Hematopoietic multipotent progenitor cell treated with erythropoietin and hydrocortisone succinate and interleukin-3 and kit ligand, for 6 days (in vitro differentiated cells): ENCODE results near the gene TOGARAM2.
"Not testable (repeated sequence)": the region's sequence is repeated elsewhere in the genome, so short reads cannot be mapped to it uniquely, and the experiment has no call there.

Source experiments
- DNase-seq: peaks from one replicate; pipeline ENCODE4 v3.0.0-alpha.2; 2015

Gene TOGARAM2

GRCh38 chr2:28977176-28977875, 3.8 kb upstream of the TOGARAM2 start:
- no peak for DNase-seq

- DNase-seq: not testable (repeated sequence)
Measured at GRCh38 chr2:28978001-28978400, 3.1 kb upstream of the TOGARAM2 start.

GRCh38 chr2:28978606-28979005, 2.5 kb upstream of the TOGARAM2 start:
- no peak for DNase-seq

- DNase-seq: no peak
Measured at GRCh38 chr2:28979041-28979440, 2.1 kb upstream of the TOGARAM2 start.

DNA sequence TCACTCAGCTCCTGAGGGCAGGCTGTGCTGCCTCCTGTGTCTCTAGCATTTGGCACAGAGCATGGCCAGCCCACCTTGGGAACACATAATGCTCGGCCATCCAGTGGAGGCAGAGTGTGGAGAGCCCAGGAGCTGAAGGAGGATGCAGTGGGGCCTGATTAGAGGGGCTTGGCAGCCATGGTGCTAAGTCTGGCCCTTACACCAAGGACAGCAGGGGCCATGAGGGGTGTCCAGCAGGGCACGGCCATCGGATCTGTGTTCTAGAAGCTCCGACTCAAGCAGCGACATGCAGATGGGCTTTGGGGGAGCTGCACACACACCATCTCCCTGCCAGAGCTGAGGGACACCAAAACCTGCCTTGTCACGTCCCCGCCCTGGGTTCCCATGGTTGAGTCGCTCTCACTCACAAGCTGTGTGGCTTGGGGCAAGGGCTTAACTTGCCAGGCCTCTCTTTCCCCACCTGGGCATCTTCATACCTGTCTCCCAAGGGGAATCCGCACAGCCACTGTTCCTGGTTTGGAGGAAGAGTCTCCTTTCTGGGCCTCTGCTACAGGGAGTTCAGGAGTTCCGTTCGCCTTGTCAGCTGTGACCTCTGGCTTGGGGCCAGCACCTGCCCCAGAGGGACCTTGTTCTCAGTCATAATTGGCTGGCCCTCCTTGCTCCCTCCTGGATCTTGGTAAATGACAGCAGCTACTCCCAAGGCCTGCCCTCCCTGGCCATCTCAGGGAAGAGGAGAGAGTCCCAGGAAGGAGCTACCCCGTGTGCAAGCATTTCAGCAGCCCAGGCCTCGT, 1.3 kb upstream of the TOGARAM2 start:
- no peak for DNase-seq

DNA sequence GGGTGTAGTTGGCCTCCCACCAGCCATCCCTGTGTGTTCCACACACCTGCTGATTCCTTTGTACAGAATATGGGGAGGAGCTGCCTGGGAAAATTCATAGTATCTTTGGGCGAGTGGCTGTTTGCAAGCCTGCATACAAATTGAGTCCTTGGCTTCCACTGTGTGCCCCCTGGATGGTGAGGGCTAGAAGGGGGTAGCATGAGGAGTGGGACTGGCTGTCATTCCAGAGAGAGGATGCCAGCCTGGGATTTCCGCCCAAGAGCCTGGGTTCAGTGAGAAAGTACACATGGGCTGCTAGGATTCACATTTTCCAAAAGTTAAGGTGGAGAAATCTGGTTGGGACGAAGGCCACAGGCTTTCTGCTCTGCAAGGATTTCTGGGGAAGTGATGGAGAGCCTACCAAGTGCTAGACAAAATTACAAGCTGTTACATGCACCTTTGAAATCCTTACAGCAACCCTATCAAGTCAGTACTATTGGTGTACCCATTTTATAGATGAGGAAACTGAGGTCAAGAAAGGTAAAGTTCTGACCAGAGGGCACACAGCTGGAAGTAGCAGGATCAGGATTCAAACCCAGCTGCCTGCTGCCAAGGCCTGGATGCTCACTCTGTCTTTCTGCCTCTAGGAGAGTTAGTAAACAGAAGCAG, 606 bp upstream of the TOGARAM2 start:
- DNase-seq: no peak

GRCh38 chr2:28981620-28982376, 700 bp downstream of the TOGARAM2 start:
- DNase-seq: no peak

DNA sequence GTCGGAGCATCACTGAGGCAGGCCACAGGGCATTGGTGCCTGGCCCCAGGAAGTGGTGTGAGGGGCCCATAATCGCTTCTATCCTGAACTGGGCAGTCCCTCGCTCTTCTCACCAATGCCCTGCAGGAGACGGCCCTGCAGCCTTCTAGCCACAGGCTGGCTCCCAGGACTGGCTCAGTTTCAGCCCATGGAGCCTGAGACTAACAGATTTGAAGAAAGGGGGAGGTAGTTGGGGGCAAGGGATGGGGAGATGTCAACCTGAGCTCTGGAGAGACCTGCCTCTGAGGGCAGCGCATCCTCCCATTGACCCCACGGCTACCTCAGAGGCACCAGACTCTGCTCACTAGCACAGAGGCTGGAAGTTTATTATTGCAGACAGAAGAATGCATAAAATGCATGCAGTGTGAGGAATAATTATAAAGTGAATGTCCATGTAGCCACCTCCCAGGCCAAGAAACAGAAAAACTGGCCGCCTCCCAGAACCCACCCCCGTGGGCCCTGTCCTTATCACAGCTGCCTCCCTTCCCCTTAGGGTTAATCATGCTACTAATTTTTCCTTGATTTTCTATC, 1.4 kb downstream of the TOGARAM2 start:
- no peak for DNase-seq

DNA sequence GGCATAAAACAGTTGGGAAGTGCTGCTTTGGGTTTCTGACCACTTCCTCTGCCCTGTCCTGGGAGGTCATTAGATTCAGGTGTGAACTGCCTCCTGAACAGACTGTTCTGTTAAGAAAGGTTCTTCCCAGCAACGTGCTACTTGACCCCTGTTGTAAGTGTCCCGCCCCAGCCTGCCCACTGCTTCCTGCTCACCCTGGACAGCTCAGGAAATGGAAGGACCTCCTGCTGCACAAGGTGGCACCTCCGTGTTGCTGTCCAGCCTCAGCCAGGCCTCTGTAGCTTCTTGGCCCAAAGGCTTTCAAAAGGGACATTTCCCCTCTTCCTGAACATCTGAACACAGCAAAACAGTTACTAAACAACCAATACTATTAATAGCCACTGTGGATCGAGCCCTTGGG, 5.3 kb downstream of the TOGARAM2 start:
- no peak for DNase-seq

GRCh38 chr2:28989973-28990372, 8.9 kb downstream of the TOGARAM2 start:
- no peak for DNase-seq

DNA sequence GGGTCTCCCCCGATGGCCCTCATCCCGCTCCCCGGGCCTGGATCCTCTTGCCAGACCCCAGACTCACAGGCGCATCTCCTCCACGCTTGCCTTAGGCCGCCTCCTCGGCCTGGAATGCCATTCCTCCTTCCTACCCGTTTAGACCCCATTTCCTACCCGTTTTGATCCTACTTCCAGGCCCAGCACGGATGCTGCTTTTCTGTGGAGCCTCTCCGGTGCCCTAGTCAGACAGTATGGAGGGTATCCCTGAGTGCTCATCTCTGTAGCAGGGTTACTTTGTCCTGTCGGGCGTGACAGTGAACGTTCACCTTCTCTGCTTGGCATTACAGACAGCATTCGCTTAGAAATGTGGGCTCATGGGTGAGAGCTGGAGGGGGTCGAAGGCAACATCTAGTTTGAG, 9.3 kb downstream of the TOGARAM2 start:
- no peak for DNase-seq

- no peak for DNase-seq
Measured at GRCh38 chr2:28991021-28991420, 9.9 kb downstream of the TOGARAM2 start.

DNA sequence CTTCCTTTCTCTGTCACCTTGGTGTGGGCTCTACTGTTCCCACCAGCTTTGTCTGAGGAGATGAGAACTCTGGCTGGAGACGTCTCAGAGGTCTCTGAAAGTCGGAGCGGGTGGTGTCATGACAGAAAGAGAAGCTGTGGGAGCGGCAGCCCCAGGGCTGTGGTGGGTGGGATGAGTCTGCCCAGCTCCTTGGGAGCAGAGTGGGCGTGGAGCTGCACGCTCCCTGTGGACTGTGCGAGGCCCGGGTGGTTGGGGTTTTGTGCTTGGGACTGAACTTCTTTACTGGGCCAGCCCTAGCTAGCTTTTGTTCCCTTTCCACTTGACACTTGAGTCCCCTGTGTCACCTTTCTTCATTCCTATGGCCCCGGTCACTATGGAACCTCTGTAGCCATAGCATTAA, 10.4 kb downstream of the TOGARAM2 start:
- no peak for DNase-seq

DNA sequence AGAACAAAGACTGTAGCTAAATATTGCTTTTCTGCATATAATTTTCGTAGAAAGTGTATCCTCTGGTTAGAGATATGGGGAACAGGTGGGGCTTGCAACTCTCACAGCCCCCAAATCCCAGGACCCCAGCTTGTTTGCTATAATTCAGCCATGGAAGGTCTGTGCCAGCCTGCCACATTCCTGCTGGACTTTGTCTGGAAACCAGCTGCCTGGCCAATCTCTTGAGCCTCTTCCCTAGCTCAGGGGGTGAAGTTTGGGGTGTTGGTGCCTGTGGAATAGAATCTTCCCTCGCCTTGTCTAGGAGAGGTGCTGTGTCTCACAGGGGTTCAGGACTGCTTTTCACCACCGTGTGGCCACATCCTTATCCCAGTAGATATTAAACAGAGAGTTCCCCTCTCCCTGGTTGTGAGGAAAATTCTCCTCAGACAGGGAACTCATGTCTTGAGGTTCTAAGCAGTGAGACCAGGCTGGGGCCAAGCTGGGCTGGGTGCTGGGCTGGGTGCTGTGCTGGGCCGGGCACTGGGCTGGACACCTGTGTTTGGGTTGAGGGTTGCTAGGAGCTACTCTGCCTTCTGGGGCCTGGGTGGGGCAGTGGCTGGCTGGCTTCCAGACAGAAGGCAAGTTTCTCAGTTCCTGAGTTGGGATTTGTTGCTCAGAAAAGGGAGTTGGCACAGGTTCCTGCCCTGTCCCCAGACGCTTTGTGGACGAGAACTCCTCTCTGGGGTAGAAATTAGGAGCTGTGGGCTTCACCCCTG, 12.3 kb downstream of the TOGARAM2 start:
- no peak for DNase-seq

DNA sequence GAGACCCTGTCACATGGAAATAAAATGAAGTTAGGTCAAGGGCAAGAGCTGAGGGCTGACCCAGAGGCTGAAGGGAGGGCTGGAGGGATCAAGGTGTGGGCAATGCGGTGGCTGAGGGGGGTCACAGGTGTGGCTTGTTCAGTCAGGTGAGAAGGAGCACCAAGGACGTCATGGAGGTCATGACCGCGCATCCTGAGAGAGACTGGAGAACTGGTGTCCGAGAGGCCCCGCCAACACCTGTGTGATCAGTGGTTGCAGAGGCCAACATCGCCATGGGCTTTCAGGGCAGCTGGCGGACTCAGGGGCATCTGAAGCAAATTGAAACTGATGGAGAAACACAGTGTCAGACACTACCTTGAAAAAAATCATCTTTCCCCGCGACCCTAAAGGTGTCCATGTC, 13.0 kb downstream of the TOGARAM2 start:
- DNase-seq: no peak

DNA sequence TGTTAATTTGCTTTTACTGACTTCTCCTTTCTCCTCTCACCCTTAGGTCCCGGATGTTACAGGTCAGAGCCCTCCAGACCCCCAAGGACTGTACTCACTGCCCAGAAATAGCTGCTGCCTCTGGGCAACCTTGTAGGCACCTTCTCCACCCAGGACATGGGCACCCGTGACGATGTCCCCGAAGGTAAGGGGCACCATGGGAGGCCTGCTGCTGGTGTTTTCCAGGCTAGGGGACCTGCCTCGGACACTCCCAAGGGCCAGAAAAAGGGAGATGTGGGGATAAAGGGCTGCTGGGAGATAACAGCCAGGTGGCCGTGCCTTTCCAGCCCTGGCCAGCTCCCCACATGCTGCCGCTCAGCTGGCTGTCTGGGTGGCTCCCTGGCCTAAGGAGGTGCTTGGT, 13.6 kb downstream of the TOGARAM2 start:
- DNase-seq: no peak

GRCh38 chr2:28995765-28996750, 15.0 kb downstream of the TOGARAM2 start:
- no peak for DNase-seq

DNA sequence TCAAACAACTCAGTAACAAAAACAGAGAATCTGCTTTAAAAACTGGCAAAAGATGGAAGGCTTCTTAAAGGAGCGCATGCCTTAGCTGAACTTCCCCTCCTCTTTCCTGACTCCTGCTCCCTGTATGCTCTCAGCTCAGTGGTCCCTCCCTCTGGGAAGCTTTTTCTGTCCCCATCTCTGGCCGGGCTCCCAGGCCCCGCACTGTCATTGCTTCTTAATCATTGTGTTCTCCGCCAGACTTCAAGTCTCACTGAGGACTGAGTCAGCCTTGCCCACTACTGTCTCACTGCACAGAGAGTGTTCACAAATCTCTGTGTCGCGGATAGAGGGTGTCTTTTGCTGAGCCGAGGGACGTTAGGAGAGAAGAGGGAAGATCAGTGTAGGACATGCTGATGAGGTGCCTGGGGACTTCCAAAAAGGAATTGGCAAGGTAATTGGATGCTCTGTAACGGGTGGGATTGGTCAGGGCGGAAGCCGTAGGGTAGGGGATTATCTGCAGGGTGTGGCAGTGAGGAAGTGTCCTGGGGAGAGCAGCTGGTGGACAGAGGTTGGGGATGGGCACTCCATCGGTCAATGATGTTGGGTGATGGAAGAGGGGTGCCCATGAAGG, 16.2 kb downstream of the TOGARAM2 start:
- DNase-seq: no peak

- no peak for DNase-seq
Measured at GRCh38 chr2:28997847-28998735, 17.0 kb downstream of the TOGARAM2 start.
